ENCODE results near the gene FHAD1.

- TF ChIP-seq TEAD4 (IDR thresholded peaks at IDR 0.05) (no peak), REST (IDR thresholded peaks at IDR 0.05; ENCODE audit: low read depth) (no peak), MAX (IDR thresholded peaks at IDR 0.05) (no peak), TAF1 (IDR thresholded peaks at IDR 0.05; ENCODE audit: low read depth) (no peak), USF1 (IDR thresholded peaks at IDR 0.05) (no peak), CEBPB (IDR thresholded peaks at IDR 0.05) (no peak), EP300 (IDR thresholded peaks at IDR 0.05; ENCODE audit: borderline replicate concordance) (no peak), RAD21 (IDR thresholded peaks at IDR 0.05; ENCODE audit: low read depth) (no peak), FOXM1 (IDR thresholded peaks at IDR 0.05; ENCODE audit: borderline replicate concordance, low read depth) (no peak), YY1 (IDR thresholded peaks at IDR 0.05; ENCODE audit: low read depth) (no peak), CREB1 (IDR thresholded peaks at IDR 0.05; ENCODE audit: low read depth) (no peak), NFIC (IDR thresholded peaks at IDR 0.05) (no peak)
Measured at GRCh38 chr1:15411593-15412137, 164.6 kb downstream of the FHAD1 start.
